ENCODE measurements around the gene DES. TPM values are rescaled to one million over a fixed set of nuclear protein-coding genes. Genes with fewer than 3 reads are reported as not detected.

The DES gene
- total RNA-seq, 1 experiment from 2014 or later: not detected

DNA sequence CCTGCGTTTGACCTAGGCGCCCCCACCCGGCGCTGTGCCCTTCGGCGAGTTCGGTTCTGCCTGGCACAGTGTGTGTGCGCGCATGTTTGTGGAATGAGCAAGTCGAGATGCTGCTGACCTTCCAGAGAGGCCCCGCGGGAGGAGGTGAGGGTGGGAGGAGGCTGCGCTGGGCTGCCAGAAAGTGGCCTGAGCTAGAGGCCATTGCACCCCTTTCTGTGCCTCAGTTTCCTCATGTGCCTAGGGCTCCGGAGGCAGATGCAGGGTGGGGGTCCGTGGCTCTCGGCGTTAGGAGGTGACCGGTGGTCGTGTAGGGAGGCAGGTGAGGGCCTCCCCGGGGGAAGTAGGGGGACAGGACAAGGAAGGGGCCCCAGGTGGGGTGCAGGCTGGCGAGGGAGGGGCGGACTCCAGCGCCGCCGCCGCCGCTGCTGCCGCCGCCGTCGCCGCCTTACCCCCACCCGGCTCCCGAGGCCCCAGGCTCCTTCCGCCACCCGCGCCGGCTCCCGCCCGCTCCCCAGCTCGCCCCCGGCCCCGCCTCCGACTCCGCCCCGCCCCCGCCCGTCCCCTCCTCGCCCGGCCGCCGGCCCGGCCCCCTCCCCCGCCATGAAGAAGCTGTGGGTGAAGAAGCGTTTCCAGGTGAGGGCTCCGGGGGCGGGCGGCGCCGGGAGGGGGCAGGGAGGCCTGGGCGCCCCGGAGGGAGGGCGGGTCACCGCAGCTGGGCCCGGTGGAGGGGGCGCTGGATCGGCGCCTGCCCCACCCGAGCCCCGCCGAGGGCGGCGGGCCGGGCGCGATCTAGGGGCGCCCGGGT lies 23.5 kb downstream of the DES start:
- H3K36me3 ChIP-seq (ENCODE audit: low read depth, low read length): no peaks in the 10 kb centered on the region
- H3K27me3 ChIP-seq (ENCODE audit: low read length): no peaks in the 10 kb centered on the region
- no peak for TF ChIP-seq EZH2phosphoT487 (IDR thresholded peaks at IDR 0.05; ENCODE audit: borderline replicate concordance, low read length)
- TF ChIP-seq EZH2 (IDR thresholded peaks at IDR 0.05; ENCODE audit: low read length, unreplicated experiment): no peak
- TF ChIP-seq CTCF (conservative IDR thresholded peaks at IDR 0.05; ENCODE audit: low read depth, low read length): no peak
- peaks cover 14% of the 10 kb centered on the region for H3K79me2 ChIP-seq (ENCODE audit: low read length)
- no peaks in the 10 kb centered on the region for H4K20me1 ChIP-seq (ENCODE audit: low read length)
- no peaks in the 10 kb centered on the region for H3K9me2 ChIP-seq (replicated peaks; ENCODE audit: low read length)
- DNase-seq (peak; percentile 55), ATAC-seq (peak; percentile 78)
- peak overlapping the region; percentile 59 for H3K9ac ChIP-seq (ENCODE audit: low read length)
- intact Hi-C loops (cut with micrococcal nuclease): no loop called here
- peak overlapping the region; percentile 100 for H3K4me2 ChIP-seq (ENCODE audit: low read length)
- CTCF ChIA-PET: interaction anchor here (0.5 to 1.0 kb wide), 3 partner anchors 19 to 731 kb away, joined by 3 to 9 read pairs (median 7); no protein-coding TSS in a partner anchor
- BruUV-seq (replicated peaks): no TSS peak
- peak overlapping the region; percentile 75 for H3K4me3 ChIP-seq (ENCODE audit: low read length)
- POLR2A ChIA-PET (ENCODE audit: unreplicated experiment): interaction anchor here (0.9 to 1.6 kb wide), 2 partner anchors 11 to 57 kb away, joined by 4 to 11 read pairs; partner anchors contain the start of gene GMPPA
- H3K27ac ChIP-seq (ENCODE audit: low read length): peak overlapping the region; percentile 33
- H2AFZ ChIP-seq (ENCODE audit: low read length): peak overlapping the region; percentile 95
- H3K4me1 ChIP-seq (ENCODE audit: insufficient read depth, low read length): peaks cover 18% of the 10 kb centered on the region
- no peaks in the 10 kb centered on the region for H3F3A ChIP-seq (ENCODE audit: low read length, unreplicated experiment)
- no peaks in the 10 kb centered on the region for H3K9me3 ChIP-seq (ENCODE audit: low read length)

DNA sequence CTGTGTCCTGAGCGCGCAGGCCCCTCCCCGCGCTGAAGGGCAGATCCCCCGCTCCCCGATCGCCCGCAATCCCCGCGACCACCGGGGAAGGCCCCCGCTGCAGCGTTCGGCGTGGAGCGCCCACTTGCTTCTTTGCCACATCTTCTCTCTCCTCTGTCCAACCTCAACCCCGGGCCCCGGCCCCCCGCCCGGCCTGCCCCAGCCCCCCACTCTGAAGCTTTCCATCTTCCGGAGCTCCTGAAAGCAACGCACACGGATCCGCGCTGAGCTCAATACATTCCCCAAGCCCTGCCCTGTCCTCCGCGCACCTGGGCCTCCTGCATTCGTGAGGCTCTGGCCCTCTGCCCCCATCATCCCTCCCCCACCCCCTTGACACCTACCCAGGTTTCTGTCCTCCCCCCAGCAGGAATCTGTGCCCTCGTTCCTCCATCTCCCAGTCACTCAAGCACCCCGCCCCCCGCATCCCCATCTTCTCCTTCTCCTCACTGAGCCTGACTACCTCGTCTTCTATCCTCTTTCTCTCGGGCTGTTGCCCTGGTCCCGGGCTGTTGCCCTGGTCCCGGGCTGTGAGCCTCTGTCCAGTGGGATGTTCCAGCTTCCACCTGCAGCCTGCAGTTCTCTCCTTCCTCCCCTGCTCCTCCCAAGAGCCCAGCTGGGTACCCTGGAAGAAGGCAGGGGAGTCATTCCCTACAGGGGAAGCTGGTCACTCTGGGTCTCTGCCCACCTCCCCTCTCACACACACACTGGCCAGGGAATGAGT lies 24.3 kb downstream of the DES start:
- Histone ChIP-seq H2AFZ (ENCODE audit: low read length) (peak overlapping the region; percentile 38; the same call in 1 of the 2 replicates), H3F3A (ENCODE audit: low read length, unreplicated experiment) (no peaks in the 10 kb centered on the region), H3K4me2 (ENCODE audit: low read length) (peak overlapping the region; percentile 77), H3K9me2 (replicated peaks; ENCODE audit: low read length) (no peaks in the 10 kb centered on the region), H3K4me1 (ENCODE audit: insufficient read depth, low read length) (peaks cover 18% of the 10 kb centered on the region), H3K27me3 (ENCODE audit: low read length) (no peaks in the 10 kb centered on the region), H4K20me1 (ENCODE audit: low read length) (no peaks in the 10 kb centered on the region), H3K36me3 (ENCODE audit: low read depth, low read length) (no peaks in the 10 kb centered on the region), H3K9me3 (ENCODE audit: low read length) (no peaks in the 10 kb centered on the region), H3K79me2 (ENCODE audit: low read length) (peaks cover 14% of the 10 kb centered on the region), H3K4me3 (ENCODE audit: low read length) (peak overlapping the region; percentile 69), H3K9ac (ENCODE audit: low read length) (peak overlapping the region; percentile 33; the same call in 1 of the 2 replicates), H3K27ac (ENCODE audit: low read length) (no peak overlapping the region)
- CTCF ChIA-PET: interaction anchor here (0.5 to 1.0 kb wide), 4 partner anchors 19 to 732 kb away, joined by 3 to 9 read pairs (median 5); no protein-coding TSS in a partner anchor
- intact Hi-C loops (cut with micrococcal nuclease): no loop called here
- BruUV-seq (replicated peaks): no TSS peak
- POLR2A ChIA-PET (ENCODE audit: unreplicated experiment): interaction anchor here (0.6 to 1.6 kb wide), 2 partner anchors 11 to 175 kb away, joined by 5 to 11 read pairs; no protein-coding TSS in a partner anchor
- ATAC-seq: no peak
- TF ChIP-seq EZH2 (IDR thresholded peaks at IDR 0.05; ENCODE audit: low read length, unreplicated experiment): no peak
- no peak for TF ChIP-seq CTCF (conservative IDR thresholded peaks at IDR 0.05; ENCODE audit: low read depth, low read length)
- TF ChIP-seq EZH2phosphoT487 (IDR thresholded peaks at IDR 0.05; ENCODE audit: borderline replicate concordance, low read length): no peak
- DNase-seq: no peak
